ENCODE data around the gene DHDH. TPM values are rescaled to one million over a fixed set of nuclear protein-coding genes. Genes with fewer than 3 reads are reported as not detected.

DHDH gene
- total RNA-seq, 2 donors from 2014 or later = 0.50 to 0.86 TPM

DNA sequence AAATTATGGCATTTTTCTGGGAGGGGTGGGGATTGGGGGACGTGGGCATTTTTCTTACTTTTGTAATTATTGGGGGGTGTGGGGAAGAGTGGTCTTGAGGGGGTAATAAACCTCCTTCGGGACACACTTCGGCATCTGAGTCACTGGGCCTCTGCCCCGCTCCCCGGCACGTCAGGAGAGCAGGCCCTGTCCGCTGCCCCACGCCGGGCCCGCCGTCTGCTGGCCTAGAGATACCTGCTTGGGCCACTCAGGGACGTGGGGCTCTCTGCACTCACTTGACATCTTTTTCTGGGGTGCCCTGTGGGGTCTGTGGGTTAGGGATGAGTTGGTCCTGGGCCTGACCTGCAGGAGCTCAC is 28.2 kb downstream of the DHDH start:
- Mint-ChIP-seq H3K27me3 (no peaks in the 10 kb centered on the region), H3K4me3 (peak overlapping the region; percentile 63), H3K36me3 (ENCODE audit: low read depth) (peaks cover 2% of the 10 kb centered on the region), H3K4me1 (peaks cover 55% of the 10 kb centered on the region), H3K27ac (peak overlapping the region; percentile 99)
- ATAC-seq (no peak), DNase-seq (no peak)
- H3K9me3 ChIP-seq (ENCODE audit: control insufficient read depth, low read length, poor library complexity, severe bottlenecking) = no peaks in the 10 kb centered on the region

DNA sequence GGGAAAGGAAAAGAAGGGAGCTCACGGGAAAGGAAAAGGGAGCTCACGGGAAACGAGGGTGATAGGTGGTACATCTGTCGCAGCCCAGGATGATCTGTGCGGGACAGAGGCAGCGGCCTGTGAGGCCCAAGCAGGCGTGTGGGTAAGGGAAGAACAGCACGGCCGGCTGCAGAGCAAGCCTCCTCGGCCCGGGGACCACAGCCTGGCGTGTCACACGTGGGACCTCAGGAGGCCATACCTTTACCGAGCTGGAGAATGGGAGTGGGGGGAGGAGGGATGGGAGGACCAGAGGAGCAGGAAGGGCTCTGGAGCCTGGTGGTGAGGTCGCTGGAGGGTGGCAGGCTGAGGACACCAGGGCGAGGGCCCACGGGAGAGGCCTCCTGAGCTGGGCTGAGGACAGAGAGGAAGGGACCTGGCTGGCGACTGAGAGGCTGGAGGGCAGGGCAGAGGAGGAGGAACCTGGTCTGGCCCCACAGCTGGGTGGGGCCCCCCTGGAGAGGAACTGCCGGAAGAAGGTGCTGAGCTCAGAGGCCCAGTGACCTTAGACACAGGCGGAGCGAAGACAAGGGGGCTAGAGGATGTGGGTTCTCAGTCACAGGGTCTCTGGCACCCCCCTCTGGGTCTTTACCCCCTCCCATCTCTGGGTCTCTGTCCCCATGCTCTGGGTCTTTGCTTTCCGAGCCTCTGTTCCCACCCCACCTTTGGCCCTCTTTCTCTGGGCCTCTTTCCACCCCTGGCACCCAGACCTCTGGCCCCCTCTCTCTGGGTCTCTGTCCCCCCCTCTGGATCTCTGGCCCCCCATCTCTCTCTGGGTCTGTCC is 28.7 kb downstream of the DHDH start:
- Mint-ChIP-seq H3K36me3 (ENCODE audit: low read depth) (no peaks in the 10 kb centered on the region), H3K4me1 (peaks cover 51% of the 10 kb centered on the region), H3K27ac (peak overlapping the region; percentile 99), H3K4me3 (peak overlapping the region; percentile 63), H3K27me3 (no peaks in the 10 kb centered on the region)
- ATAC-seq = no peak
- no peak for DNase-seq
- H3K9me3 ChIP-seq (ENCODE audit: control insufficient read depth, low read length, poor library complexity, severe bottlenecking) = no peaks in the 10 kb centered on the region

DNA sequence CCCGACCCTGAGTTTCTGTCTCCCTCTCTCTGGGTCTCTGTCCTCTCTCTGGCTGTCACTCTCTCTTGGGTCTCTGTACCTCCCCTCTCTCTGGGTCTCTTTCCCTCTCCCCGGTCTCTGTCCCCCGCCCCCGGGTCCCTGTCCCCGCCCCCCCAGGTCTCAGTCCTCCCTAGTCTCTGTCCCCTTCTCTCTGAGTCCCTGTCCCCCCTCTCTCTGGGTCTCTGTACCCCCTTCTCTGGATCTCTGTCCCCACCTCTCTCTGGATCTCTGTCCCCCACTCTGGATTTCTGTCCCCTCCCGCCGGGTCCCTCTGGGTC is 29.3 kb downstream of the DHDH start:
- Mint-ChIP-seq H3K4me3 (peak overlapping the region; percentile 63), H3K27ac (peak overlapping the region; percentile 99), H3K4me1 (peaks cover 51% of the 10 kb centered on the region), H3K36me3 (ENCODE audit: low read depth) (no peaks in the 10 kb centered on the region), H3K27me3 (no peaks in the 10 kb centered on the region)
- H3K9me3 ChIP-seq (ENCODE audit: control insufficient read depth, low read length, poor library complexity, severe bottlenecking) = no peaks in the 10 kb centered on the region
- no peak for DNase-seq
- no peak for ATAC-seq

DNA sequence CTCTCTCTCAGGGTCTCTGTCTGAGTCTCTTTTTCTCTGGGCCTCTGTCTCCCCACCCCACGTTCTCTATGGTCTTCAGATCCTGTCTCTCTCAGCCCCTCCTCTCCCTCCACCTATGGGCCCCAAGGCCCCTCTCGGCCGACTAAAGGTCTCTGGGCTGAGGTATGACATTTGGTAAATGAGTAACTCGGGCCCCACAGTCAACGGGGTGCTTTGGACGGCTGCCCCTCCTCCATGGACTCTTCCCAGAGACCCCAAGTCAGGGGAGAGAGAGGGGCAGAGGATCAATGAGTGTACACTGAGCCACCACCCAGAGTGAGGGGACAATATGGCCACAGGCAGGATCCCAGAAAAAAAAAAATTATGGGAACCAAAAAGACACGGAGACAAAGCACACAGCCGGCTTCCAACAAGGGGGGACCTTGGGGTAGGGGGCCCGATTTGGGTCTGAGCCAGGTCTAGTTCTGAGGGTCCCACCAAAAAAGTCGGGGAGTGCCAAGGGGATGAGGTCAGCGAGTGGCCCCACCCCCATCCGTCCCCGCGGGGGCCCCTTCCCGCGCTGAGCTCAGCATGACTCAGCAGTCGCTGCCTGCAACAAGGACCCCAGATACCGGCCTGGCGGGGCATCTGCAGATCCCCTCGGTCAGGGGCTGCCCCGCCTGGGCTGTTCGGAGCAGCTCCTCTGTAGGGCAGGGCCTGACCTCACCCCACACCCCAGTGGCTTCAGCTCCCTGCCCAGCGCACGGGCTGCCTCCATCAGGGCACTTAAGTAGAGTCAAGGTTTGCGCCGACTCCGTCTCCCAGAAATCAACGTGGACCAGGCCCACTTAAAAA is 30.1 kb downstream of the DHDH start:
- H3K4me3 Mint-ChIP-seq = peak overlapping the region; percentile 99
- H3K9me3 ChIP-seq (ENCODE audit: control insufficient read depth, low read length, poor library complexity, severe bottlenecking) = no peaks in the 10 kb centered on the region
- DNase-seq = peak in 2 of 3 donors; percentile 39 to 41
- H3K36me3 Mint-ChIP-seq (ENCODE audit: low read depth) = peaks cover 2% of the 10 kb centered on the region
- peaks cover 55% of the 10 kb centered on the region for H3K4me1 Mint-ChIP-seq
- ATAC-seq = no peak
- peak overlapping the region; percentile 99 for H3K27ac Mint-ChIP-seq
- H3K27me3 Mint-ChIP-seq = no peaks in the 10 kb centered on the region

DNA sequence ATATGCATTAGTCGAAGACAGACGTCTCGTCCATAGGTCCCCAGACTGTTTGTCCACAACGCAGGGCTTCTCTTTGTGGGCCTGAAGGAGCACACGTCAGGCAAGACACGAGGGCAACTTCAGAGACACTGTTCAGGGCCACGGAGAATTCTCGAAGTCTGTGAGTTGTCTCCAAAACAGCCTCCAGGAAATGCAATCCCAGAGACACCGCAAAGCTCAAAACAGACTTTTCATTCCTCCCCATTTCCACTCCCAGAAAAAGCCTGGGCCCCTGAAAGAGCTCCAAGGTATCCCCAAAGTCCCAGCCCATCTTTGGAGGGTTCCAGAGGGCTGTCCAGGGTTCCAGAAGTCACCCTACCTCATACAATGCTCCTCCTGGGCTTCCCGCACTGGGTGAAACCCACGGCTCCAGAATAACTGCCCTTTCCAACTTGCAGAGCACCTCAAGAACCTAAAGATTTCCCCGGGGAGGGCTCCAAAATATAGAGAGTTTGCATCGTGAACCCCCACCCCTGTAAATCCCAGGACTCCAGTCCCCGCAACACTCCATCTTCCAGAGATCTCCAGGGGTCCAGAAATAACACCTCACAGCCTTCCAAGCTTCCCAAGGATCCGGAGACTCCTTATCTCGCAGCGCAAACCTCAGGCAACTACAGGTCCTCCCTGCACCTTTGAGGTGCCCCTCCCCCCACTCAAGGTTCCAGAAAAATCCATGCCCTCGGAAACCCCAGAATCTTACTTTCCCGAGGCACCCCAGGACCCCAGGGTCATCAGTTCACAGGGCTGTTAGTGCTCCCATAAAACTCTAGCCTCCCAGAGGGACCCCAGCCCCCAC is 30.9 kb downstream of the DHDH start:
- ATAC-seq = no peak
- no peak for DNase-seq
- no peaks in the 10 kb centered on the region for H3K9me3 ChIP-seq (ENCODE audit: control insufficient read depth, low read length, poor library complexity, severe bottlenecking)
- Mint-ChIP-seq H3K36me3 (ENCODE audit: low read depth) (peaks cover 4% of the 10 kb centered on the region), H3K4me1 (peaks cover 53% of the 10 kb centered on the region), H3K4me3 (peak overlapping the region; percentile 99), H3K27ac (peak overlapping the region; percentile 99), H3K27me3 (no peaks in the 10 kb centered on the region)

DNA sequence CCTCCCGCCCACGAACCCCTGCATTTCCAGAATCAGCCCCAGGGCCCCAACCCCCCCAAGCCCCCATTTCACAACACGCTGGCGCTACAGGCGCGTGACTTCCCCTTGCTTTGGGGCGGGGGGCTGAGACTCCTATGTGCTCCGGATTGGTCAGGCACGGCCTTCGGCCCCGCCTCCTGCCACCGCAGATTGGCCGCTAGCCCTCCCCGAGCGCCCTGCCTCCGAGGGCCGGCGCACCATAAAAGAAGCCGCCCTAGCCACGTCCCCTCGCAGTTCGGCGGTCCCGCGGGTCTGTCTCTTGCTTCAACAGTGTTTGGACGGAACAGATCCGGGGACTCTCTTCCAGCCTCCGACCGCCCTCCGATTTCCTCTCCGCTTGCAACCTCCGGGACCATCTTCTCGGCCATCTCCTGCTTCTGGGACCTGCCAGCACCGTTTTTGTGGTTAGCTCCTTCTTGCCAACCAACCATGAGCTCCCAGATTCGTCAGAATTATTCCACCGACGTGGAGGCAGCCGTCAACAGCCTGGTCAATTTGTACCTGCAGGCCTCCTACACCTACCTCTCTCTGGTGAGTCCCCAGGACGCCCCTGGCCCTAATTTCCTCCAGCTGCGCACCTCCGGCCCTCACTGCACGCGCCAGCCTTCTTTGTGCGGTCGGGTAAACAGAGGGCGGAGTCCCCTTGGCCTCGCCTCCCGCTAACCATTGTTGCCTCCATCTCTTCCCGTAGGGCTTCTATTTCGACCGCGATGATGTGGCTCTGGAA is 31.7 kb downstream of the DHDH start, which contains the start of gene FTL:
Gene FTL, plus strand, starts transcription at position 270 of the 766 bp plus-strand sequence. Its CDS starts 199 bp downstream, at position 469.
- Mint-ChIP-seq H3K36me3 (ENCODE audit: low read depth) (peaks cover 4% of the 10 kb centered on the region), H3K27ac (peak within 1 kb of the TSS; percentile 99), H3K4me1 (peaks cover 53% of the 10 kb centered on the region), H3K4me3 (peak within 1 kb of the TSS; percentile 99), H3K27me3 (no peaks in the 10 kb centered on the region)
- H3K9me3 ChIP-seq (ENCODE audit: control insufficient read depth, low read length, poor library complexity, severe bottlenecking) = no peaks in the 10 kb centered on the region
- peak; percentile 72 to 77 (median 73) for DNase-seq
- peak; percentile 79 for ATAC-seq

DNA sequence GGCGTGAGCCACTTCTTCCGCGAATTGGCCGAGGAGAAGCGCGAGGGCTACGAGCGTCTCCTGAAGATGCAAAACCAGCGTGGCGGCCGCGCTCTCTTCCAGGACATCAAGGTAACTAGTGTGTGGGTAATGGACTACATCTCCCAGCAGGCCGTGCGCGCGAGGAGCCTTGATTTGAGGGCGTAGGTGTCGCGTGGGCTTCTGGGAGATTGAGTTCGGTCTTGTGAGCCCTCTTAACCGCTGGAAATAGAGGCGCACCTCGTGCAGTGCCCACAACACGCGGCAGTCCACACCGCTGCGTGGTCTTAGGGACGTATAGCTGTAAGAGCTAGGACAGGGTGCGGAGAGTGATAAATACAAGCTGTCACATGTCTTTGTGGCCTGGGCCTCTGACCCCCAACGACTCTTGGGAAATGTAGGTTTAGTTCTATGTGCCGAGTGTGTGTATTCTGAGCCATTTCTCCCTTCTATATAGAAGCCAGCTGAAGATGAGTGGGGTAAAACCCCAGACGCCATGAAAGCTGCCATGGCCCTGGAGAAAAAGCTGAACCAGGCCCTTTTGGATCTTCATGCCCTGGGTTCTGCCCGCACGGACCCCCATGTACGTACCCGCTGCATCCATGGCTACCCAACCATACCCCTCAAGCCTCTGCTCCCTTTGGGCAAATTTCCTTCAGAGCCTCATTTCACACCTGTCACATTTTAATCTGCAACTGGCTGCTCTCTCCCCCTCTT is 32.5 kb downstream of the DHDH start:
- peaks cover 4% of the 10 kb centered on the region for H3K36me3 Mint-ChIP-seq (ENCODE audit: low read depth)
- H3K27me3 Mint-ChIP-seq = no peaks in the 10 kb centered on the region
- peak; percentile 84 for ATAC-seq
- peaks cover 56% of the 10 kb centered on the region for H3K4me1 Mint-ChIP-seq
- peak overlapping the region; percentile 99 for H3K27ac Mint-ChIP-seq
- H3K4me3 Mint-ChIP-seq = peak overlapping the region; percentile 99
- peak; percentile 71 to 80 (median 78) for DNase-seq
- no peaks in the 10 kb centered on the region for H3K9me3 ChIP-seq (ENCODE audit: control insufficient read depth, low read length, poor library complexity, severe bottlenecking)

DNA sequence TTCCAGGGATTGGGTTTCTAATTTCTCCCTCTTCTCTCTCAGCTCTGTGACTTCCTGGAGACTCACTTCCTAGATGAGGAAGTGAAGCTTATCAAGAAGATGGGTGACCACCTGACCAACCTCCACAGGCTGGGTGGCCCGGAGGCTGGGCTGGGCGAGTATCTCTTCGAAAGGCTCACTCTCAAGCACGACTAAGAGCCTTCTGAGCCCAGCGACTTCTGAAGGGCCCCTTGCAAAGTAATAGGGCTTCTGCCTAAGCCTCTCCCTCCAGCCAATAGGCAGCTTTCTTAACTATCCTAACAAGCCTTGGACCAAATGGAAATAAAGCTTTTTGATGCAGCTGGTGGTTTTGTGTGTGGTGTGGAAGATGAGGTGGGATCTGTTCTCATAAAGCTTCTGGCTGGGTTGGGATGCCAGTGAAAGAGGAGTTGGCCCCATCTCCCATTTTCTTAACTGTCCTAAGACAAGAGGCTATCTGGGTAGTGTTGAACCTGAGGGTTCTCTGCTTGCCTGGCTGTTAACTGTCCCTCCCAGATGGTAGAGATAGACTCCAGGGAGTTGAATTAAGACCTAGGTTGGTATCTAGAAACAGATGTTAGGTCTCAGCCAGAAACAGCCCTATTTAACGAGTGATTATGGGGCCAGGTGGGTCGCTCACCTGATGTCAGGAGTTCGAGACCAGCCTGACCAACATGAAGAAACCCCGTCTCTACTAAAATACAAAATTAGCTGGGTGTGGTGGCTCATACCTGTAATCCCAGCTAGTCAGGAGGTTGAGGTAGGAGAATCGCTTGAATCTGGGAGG is 33.2 kb downstream of the DHDH start:
- no peaks in the 10 kb centered on the region for H3K9me3 ChIP-seq (ENCODE audit: control insufficient read depth, low read length, poor library complexity, severe bottlenecking)
- H3K36me3 Mint-ChIP-seq (ENCODE audit: low read depth) = peaks cover 4% of the 10 kb centered on the region
- ATAC-seq (no peak), DNase-seq (no peak)
- peaks cover 53% of the 10 kb centered on the region for H3K4me1 Mint-ChIP-seq
- no peaks in the 10 kb centered on the region for H3K27me3 Mint-ChIP-seq
- peak overlapping the region; percentile 99 for H3K4me3 Mint-ChIP-seq
- H3K27ac Mint-ChIP-seq = no peak overlapping the region

DNA sequence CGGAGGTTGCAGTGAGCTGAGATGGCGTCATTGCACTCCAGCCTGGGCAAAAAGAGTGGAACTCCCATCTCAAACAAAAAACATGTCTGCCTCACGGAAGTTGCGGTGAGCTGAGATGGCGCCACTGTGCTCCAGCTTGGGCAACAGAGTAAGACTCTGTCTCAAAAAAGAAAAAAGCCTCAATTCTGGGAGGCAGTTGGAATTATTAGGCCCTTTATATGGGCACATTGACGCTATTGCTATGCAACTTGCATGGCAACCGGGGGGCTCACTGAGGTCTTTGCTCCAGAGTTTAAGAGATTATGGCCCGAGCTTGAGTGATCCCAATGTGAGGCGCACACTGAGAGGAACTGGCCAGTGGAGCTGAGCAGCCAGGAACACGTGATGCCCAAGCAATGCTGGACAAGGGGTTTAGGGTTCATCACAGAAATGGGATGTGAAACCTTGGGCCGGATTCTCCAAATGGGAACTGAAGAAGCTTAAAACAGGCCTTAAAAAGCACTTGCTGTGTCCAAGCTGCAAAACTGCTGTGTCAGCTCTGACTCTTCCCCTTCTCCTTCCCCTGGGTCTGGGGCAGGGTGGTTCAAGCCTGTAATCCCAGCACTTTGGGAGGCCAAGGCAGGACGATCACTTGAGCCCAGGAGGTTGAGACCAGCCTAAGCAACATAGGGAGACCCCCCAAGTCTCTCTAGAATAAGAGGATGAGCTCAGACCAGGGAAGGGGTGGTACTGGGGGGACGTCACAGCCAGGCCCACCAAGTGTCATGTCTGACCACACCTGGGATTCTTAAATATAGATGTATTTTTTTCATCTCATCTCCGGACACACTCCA is 34.1 kb downstream of the DHDH start:
- no peaks in the 10 kb centered on the region for H3K9me3 ChIP-seq (ENCODE audit: control insufficient read depth, low read length, poor library complexity, severe bottlenecking)
- Mint-ChIP-seq H3K36me3 (ENCODE audit: low read depth) (peaks cover 4% of the 10 kb centered on the region), H3K27me3 (no peaks in the 10 kb centered on the region), H3K27ac (no peak overlapping the region), H3K4me3 (peak overlapping the region; percentile 99), H3K4me1 (peaks cover 45% of the 10 kb centered on the region)
- DNase-seq = no peak
- ATAC-seq = no peak

DNA sequence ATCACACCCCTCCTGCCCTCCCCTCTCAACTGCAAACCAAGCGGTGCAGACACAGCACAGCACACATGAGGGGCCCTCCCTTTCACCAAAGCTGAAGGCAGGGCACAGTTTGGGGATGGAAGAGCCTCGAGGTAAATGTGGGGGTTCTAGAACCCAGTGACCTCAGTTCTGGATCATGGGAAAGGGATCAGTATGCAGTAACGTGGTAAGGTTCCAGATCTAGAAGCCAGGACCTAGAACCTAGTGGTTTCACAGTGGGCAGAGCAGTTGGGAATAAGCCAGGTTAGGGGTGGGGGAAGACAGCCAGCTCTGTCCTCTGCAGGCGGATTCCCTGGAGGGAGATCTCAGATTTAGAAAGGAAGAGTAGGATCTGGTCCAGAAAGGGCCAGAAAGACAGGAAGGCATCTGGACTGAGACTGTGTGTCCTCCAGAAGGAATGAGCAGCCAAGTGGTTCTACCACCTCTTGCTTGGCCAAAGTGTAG is 34.7 kb downstream of the DHDH start:
- no peaks in the 10 kb centered on the region for H3K9me3 ChIP-seq (ENCODE audit: control insufficient read depth, low read length, poor library complexity, severe bottlenecking)
- H3K36me3 Mint-ChIP-seq (ENCODE audit: low read depth) = peaks cover 4% of the 10 kb centered on the region
- ATAC-seq (no peak), DNase-seq (no peak)
- H3K27ac Mint-ChIP-seq = no peak overlapping the region
- H3K4me3 Mint-ChIP-seq = no peak overlapping the region
- H3K4me1 Mint-ChIP-seq = peaks cover 39% of the 10 kb centered on the region
- no peaks in the 10 kb centered on the region for H3K27me3 Mint-ChIP-seq

DNA sequence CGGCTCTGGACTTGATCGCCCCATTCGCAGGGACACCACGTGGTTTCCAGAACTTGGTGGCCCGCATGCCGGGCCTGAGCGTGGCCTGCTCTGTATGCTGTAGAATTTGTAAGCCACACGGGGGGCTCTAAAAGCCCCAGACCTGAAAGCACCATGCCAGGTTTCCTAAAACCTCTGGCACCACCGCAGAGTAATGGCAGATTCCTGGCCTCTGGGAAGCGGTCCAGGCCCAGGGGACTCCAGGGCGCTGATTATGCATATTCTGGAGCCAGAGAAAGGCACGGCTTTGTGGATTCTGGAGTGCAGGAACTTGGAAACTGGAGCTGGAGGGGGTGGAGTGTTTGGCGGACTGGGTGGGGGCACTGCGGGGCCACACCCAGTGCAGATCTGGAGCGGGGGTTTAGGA is 35.3 kb downstream of the DHDH start:
- peaks cover 4% of the 10 kb centered on the region for H3K36me3 Mint-ChIP-seq (ENCODE audit: low read depth)
- no peaks in the 10 kb centered on the region for H3K27me3 Mint-ChIP-seq
- peaks cover 35% of the 10 kb centered on the region for H3K4me1 Mint-ChIP-seq
- DNase-seq = no peak
- H3K27ac Mint-ChIP-seq = no peak overlapping the region
- no peak for ATAC-seq
- H3K9me3 ChIP-seq (ENCODE audit: control insufficient read depth, low read length, poor library complexity, severe bottlenecking) = no peaks in the 10 kb centered on the region
- no peak overlapping the region for H3K4me3 Mint-ChIP-seq
